Measurements from ENCODE around the gene LSM4.

LSM4 gene

GRCh38 chr19:18310966-18311365 lies 11.9 kb downstream of the LSM4 start:
- DNase-seq (ENCODE audit: low read depth): no peak

- no peak for DNase-seq (ENCODE audit: low read depth)
These were observed 12.6 kb downstream of the LSM4 start for GRCh38 chr19:18310118-18310909.

DNA sequence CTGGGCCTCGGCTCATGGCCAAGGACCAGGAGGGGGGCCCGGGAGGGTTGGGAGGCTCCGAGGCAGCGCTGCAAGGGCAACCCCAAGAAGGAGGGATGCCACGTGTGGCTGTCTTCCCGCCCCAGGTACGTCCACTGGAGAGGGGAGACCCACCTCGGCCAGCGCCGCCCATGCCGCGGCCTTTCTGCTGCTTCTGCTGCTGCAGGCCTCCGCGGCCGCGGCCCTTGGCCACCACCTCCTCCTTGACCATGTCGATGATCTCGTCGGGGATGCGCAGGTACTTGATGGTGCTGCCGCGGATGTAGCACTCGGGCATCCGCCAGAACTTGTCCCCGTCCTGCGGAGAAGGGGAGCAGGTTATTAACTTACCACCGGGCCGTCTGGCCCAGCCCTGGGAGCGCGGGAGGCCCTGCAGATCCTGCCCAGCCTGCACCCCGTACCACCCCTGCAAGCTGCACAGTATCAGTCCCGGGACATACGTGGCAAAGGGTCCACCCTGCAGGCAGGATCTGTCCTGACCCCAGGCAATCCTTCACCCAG lies 13.3 kb downstream of the LSM4 start:
- no peak for DNase-seq (ENCODE audit: low read depth)

GRCh38 chr19:18308948-18309325 lies 13.9 kb downstream of the LSM4 start:
- DNase-seq (ENCODE audit: low read depth): no peak

- no peak for DNase-seq (ENCODE audit: low read depth)
These were observed 14.6 kb downstream of the LSM4 start for GRCh38 chr19:18308051-18308947.

DNA sequence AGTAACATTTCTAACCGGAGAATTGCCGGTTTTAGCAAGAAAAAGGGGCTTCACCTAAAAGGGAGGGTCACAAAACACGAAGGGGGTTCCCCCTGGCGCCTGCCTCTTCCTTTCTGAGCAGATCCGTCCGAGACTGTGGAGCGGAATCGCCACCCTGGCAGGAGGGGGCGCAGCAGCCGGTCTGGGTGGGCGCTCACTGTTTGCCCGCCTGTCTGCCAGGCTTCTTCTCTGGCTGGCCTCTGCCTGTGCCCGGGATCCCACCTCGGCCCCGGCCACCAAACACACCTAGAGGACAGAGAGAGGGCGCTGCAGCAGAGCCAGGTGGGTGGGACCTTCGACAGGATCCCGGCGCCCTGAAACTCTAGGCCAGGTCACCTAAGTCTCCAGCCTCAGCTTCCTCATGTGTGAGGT lies 15.6 kb downstream of the LSM4 start:
- DNase-seq (ENCODE audit: low read depth): no peak

GRCh38 chr19:18306888-18307260 lies 16.0 kb downstream of the LSM4 start:
- no peak for DNase-seq (ENCODE audit: low read depth)

GRCh38 chr19:18306209-18306887 lies 16.5 kb downstream of the LSM4 start:
- no peak for DNase-seq (ENCODE audit: low read depth)

- DNase-seq (ENCODE audit: low read depth): no peak
These were observed 18.2 kb downstream of the LSM4 start for GRCh38 chr19:18304458-18305310.

DNA sequence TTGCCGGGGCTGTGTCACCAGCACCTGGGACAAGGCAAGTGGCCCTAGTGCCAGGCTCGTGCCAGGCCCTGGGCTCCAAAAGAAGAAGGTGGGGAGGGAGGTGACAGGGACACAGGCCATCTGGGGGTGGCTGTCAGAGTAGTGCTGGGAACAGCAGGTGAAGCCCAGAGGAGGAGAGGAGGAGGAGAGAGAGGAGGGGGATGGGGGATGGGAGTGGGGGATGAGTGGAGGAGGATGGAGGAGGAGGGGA lies 18.7 kb downstream of the LSM4 start:
- DNase-seq (ENCODE audit: low read depth): no peak

GRCh38 chr19:18301718-18302111 lies 21.2 kb downstream of the LSM4 start:
- DNase-seq (ENCODE audit: low read depth): no peak

GRCh38 chr19:18300930-18301717 lies 21.8 kb downstream of the LSM4 start:
- DNase-seq (ENCODE audit: low read depth): no peak

GRCh38 chr19:18299654-18300053 lies 23.2 kb downstream of the LSM4 start:
- DNase-seq (ENCODE audit: low read depth): no peak

GRCh38 chr19:18298601-18299000 lies 24.3 kb downstream of the LSM4 start:
- no peak for DNase-seq (ENCODE audit: low read depth)

DNA sequence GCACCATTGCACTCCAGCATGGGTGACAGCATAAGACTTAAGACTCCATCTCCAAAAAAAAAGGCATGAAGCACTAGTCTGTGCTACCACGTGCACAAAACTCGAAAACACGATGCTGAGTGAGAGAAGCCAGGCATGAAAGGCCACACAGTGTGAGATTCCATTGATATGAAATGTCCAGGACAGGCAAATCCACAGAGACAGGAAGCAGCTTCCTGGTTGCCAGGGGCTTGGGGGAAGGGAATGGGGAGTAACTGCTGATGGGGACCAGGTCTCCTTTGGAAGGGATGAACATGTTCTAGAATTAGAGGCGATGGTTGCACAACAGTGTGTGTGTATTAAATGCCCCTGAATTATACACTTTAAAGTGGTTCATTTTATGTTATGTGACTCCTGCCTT lies 25.6 kb downstream of the LSM4 start:
- DNase-seq (ENCODE audit: low read depth): no peak

DNA sequence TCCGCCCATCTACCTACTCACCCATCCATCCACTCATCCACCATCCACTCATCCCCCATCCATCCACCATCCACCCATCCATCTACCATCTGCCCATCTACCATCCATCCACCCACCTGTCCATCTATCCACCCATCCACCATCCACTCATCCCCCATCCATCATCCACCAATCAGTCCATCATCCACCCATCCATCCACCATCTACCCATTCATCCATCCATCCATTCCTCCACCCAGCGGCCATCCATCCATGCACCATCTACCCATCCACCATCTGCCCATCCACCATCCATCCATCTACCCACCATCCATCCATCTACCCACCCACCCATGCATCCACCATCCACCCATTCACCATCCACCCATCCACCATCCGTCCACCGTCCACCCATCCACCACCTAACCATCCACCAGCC lies 27.8 kb downstream of the LSM4 start:
- DNase-seq (ENCODE audit: low read depth): no peak

DNA sequence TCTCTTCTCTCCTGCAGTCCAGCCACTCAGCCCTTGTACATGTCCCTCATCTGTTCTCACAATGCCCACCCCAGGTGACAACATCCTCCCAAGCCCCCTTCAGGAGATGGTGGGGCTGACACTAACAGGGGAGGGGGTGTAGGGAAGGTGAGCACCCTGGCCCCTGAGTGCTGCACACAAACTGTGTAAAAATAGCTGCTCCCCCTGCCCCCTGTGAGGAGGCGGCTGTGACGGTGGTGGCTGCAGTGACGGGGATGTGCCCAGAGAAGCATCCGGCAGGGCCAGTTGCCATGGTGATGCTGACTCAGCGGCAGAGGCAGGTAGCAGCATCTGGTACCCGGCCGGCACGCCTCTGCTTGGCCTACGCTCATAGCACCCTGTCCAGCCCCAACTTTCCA lies 28.4 kb downstream of the LSM4 start:
- no peak for DNase-seq (ENCODE audit: low read depth)

DNA sequence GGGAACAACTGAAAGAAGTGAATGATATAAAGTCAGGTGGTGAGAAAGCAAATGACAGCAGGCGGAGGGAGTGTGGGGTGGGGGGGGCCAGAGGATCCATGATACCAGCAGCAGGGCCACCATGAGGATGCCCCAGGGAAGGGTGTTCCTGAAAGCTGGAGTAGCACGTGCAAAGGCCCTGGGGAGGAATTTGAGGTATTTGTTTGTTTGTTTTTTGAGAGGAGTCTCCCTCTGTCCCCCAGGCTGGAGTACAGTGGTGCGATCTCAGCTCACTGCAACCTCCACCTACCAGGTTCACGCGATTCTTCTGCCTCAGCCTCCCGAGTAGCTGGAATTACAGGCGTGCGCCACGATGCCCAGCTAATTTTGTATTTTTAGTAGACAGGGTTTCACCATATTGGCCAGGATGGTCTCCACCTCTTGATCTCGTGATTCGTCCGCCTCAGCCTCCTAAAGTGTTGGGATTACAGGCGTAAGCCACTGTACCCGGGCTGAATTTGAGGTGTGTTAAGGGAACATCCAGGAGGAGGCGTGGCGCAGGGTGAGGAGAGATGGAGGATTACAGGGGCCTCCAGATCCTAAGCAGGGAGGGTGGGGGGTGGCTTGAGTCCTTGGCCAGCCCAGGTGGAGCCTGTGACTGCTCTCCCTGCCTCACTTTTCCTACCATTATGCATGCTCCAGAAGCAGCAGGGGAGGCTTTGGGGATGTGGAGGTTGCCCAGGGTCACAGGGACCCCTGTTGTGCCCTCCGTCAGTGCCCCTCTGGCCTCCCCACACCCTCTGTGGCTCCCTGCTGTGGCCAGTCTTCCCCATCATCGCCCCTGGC lies 29.0 kb downstream of the LSM4 start:
- no peak for DNase-seq (ENCODE audit: low read depth)

DNA sequence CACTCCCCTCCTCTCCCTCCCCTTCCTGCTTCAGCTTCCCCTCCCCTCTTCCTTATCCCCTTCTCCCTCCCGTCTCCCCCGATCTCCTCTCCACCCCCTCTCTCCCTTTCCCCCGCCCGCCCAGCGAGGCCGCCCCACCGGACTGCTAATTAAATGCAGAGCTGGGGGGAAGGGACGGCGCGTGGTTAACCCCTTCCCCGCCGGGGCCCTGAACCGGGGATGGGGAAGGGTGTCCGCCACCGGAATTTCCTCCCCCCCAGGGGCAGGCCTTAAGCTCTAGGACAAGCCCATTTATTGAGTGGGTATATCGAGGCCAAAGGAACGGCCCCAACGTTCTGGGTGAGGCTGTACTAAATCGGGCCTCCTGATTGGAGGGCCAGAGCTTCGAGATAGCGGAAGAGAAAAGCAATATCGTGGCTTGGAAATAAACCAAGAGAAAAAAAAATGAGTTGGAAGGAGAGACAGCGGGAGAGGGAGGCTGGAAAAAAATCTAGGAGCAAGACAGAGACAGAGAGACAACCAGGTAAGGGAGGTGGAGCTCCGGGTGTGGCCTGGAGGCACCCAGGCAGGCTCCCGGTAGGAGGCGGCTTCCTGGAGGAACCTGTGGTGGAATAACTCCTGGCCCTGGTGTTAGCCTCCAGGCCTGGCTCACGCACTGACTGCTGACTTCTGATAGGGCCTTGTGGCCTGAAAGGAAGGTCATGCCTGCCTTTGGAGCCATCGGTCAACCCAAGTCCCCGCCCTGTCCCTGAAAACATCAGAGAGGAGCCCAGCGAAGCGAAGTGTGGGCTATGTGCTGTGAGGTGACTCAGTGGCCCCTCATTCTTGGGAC lies 29.9 kb downstream of the LSM4 start:
- no peak for DNase-seq (ENCODE audit: low read depth)

Measured in GM04503 (cell line).